Measurements from ENCODE around the gene ZNF365.

- TF ChIP-seq CTCF (IDR thresholded peaks at IDR 0.05; ENCODE audit: borderline replicate concordance, extremely low read depth, low read length, poor library complexity, severe bottlenecking): no peak
- TF ChIP-seq EZH2 (IDR thresholded peaks at IDR 0.05; ENCODE audit: borderline replicate concordance, low read depth, low read length, severe bottlenecking): no peak
These were observed 69.7 kb downstream of the ZNF365 start for GRCh38 chr10:62443866-62444265.

All from DND-41 (cell line).